H9 (cell line): ENCODE measurements around the gene PDE4B. TPM values are rescaled to one million over a fixed set of nuclear protein-coding genes. Genes with fewer than 3 reads are reported as not detected.
"Not testable (repeated sequence)": the region's sequence is repeated elsewhere in the genome, so short reads cannot be mapped to it uniquely, and the experiment has no call there.

Experiments
- DNase-seq: peaks from one replicate; pipeline ENCODE4 v3.0.0-alpha.2; 2017
- H2AFZ ChIP-seq: one replicate; pipeline ENCODE4 v1.6.1; 2013; ENCODE audit warnings: mild to moderate bottlenecking, low read length, control low read depth, moderate library complexity
- H2AK5ac ChIP-seq: 2 replicates; pipeline ENCODE4 v1.6.1; 2013; ENCODE audit warnings: low read length, control low read depth, mixed read lengths; ENCODE audit not compliant: insufficient read length
- H2BK120ac ChIP-seq: one replicate; pipeline ENCODE4 v1.6.1; 2013; ENCODE audit warnings: low read depth, mild to moderate bottlenecking, low read length, control low read depth, inconsistent platforms; ENCODE audit not compliant: poor library complexity, severe bottlenecking
- H2BK12ac ChIP-seq: 2 replicates; pipeline ENCODE4 v1.6.1; 2013; ENCODE audit warnings: low read length, control low read depth, mixed read lengths, low read depth; ENCODE audit not compliant: insufficient read length
- H2BK15ac ChIP-seq: 2 replicates; pipeline ENCODE4 v1.6.1; 2013; ENCODE audit warnings: low read depth, low read length, control low read depth
- H2BK20ac ChIP-seq: one replicate; pipeline ENCODE4 v1.6.1; 2013; ENCODE audit warnings: low read depth, mild to moderate bottlenecking, low read length, control low read depth, inconsistent platforms; ENCODE audit not compliant: poor library complexity, severe bottlenecking
- H2BK5ac ChIP-seq: 2 replicates; pipeline ENCODE4 v1.6.1; 2013; ENCODE audit warnings: low read length, control low read depth, mixed read lengths; ENCODE audit not compliant: insufficient read length
- H3K14ac ChIP-seq: 2 replicates; pipeline ENCODE4 v1.6.1; 2013; ENCODE audit warnings: low read length, control low read depth; ENCODE audit not compliant: insufficient read depth
- H3K18ac ChIP-seq: 2 replicates; pipeline ENCODE4 v1.6.1; 2013; ENCODE audit warnings: low read depth, mild to moderate bottlenecking, mixed read lengths, low read length, control low read depth; ENCODE audit not compliant: insufficient read length
- H3K23ac ChIP-seq: 2 replicates; pipeline ENCODE4 v1.6.1; 2013; ENCODE audit warnings: low read length, control low read depth, mixed read lengths, low read depth; ENCODE audit not compliant: insufficient read length
- H3K23me2 ChIP-seq: 2 replicates; pipeline ENCODE4 v1.6.1; 2013; ENCODE audit warnings: low read depth, mild to moderate bottlenecking, mixed read lengths, low read length, control low read depth; ENCODE audit not compliant: insufficient read length, poor library complexity, severe bottlenecking
- H3K27ac ChIP-seq: 2 replicates; pipeline ENCODE4 v1.5.1; 2013; ENCODE audit warnings: low read length, control low read depth, mixed read lengths, low read depth; ENCODE audit not compliant: insufficient read length
- H3K27me3 ChIP-seq: 2 replicates; pipeline ENCODE4 v1.6.1; 2013; ENCODE audit warnings: low read length, control low read depth, inconsistent platforms; ENCODE audit not compliant: insufficient read depth
- H3K4ac ChIP-seq: 2 replicates; pipeline ENCODE4 v1.6.1; 2013; ENCODE audit warnings: low read depth, mild to moderate bottlenecking, control low read depth, inconsistent platforms, low read length, moderate library complexity
- H3K4me1 ChIP-seq: 2 replicates; pipeline ENCODE4 v1.6.1; 2013; ENCODE audit warnings: low read length, control low read depth, inconsistent platforms; ENCODE audit not compliant: insufficient read depth
- H3K4me2 ChIP-seq: 2 replicates; pipeline ENCODE4 v1.6.1; 2013; ENCODE audit warnings: low read length, control low read depth, mixed read lengths; ENCODE audit not compliant: insufficient read length, insufficient read depth
- H3K56ac ChIP-seq: 2 replicates; pipeline ENCODE4 v1.6.1; 2013; ENCODE audit warnings: low read depth, mild to moderate bottlenecking, mixed read lengths, low read length, control low read depth; ENCODE audit not compliant: insufficient read length
- H3K79me1 ChIP-seq: 2 replicates; pipeline ENCODE4 v1.6.1; 2013; ENCODE audit warnings: low read depth, mild to moderate bottlenecking, moderate library complexity, low read length, control low read depth, inconsistent platforms; ENCODE audit not compliant: insufficient read depth, poor library complexity, severe bottlenecking
- H3K79me2 ChIP-seq: 2 replicates; pipeline ENCODE4 v1.6.1; 2013; ENCODE audit warnings: low read length, control low read depth, inconsistent platforms; ENCODE audit not compliant: insufficient read depth
- H3K9ac ChIP-seq: 2 replicates; pipeline ENCODE4 v1.6.1; 2013; ENCODE audit warnings: low read length, control low read depth, mixed read lengths; ENCODE audit not compliant: insufficient read length; ENCODE audit errors: extremely low read depth
- H3K9me3 ChIP-seq: one replicate; pipeline ENCODE4 v1.6.1; 2013; ENCODE audit warnings: low read depth, low read length, inconsistent platforms; ENCODE audit not compliant: control insufficient read depth
- H3T11ph ChIP-seq: one replicate; pipeline ENCODE4 v1.6.1; 2013; ENCODE audit warnings: mild to moderate bottlenecking, low read length, control low read depth, inconsistent platforms
- H4K20me1 ChIP-seq: one replicate; pipeline ENCODE4 v1.6.1; 2013; ENCODE audit not compliant: control insufficient read depth, insufficient read length, insufficient read depth
- H4K5ac ChIP-seq: 2 replicates; pipeline ENCODE4 v1.6.1; 2013; ENCODE audit warnings: low read depth, mild to moderate bottlenecking, mixed read lengths, low read length, control low read depth; ENCODE audit not compliant: insufficient read length
- H4K8ac ChIP-seq: replicated peaks from 2 replicates; pipeline ENCODE4 v1.6.1; 2013; ENCODE audit warnings: low read length, control low read depth, mixed read lengths, low read depth; ENCODE audit not compliant: insufficient read length
- H4K91ac ChIP-seq: 2 replicates; pipeline ENCODE4 v1.6.1; 2013; ENCODE audit warnings: low read depth, mild to moderate bottlenecking, moderate library complexity, mixed read lengths, low read length, control low read depth; ENCODE audit not compliant: insufficient read length
- H3K27ac Mint-ChIP-seq, 3 experiments: 2 replicates in 2 of 3; 3 replicates in 1 of 3; pipeline ENCODE4 v1.8.0; 2020 to 2021; ENCODE audit warnings: mixed read lengths in 3 of 3, mild to moderate bottlenecking in 1 of 3, moderate library complexity in 1 of 3
- H3K27me3 Mint-ChIP-seq: 2 replicates; pipeline ENCODE4 v1.8.0; 2021; ENCODE audit warnings: low read depth, mild to moderate bottlenecking, moderate library complexity, mixed read lengths
- H3K36me3 Mint-ChIP-seq, 3 experiments: 2 replicates in 2 of 3; 3 replicates in 1 of 3; pipeline ENCODE4 v1.8.0; 2020 to 2021; ENCODE audit warnings: low read depth in 3 of 3, mixed read lengths in 3 of 3; ENCODE audit not compliant: insufficient read depth in 1 of 3
- H3K4me1 Mint-ChIP-seq, 2 experiments: 2 replicates each; pipeline ENCODE4 v1.8.0; 2020; ENCODE audit warnings: mixed read lengths in 2 of 2
- H3K4me3 Mint-ChIP-seq, 2 experiments: 2 replicates in 1 of 2; 3 replicates in 1 of 2; pipeline ENCODE4 v1.8.0; 2020 to 2021; ENCODE audit warnings: mild to moderate bottlenecking in 2 of 2, mixed read lengths in 2 of 2, moderate library complexity in 1 of 2
- H3K9me3 Mint-ChIP-seq, 2 experiments: 2 replicates in 1 of 2; 3 replicates in 1 of 2; pipeline ENCODE4 v1.8.0; 2020; ENCODE audit warnings: mild to moderate bottlenecking in 2 of 2, mixed read lengths in 2 of 2, moderate library complexity in 1 of 2
- WGBS: extraction: QIAGEN DNeasy Blood & Tissue Kit; methylation state at CpG from one replicate; pipeline ENCODE4 v1.1.7; 2013; ENCODE audit warnings: missing lambda C conversion rate, low lambda C conversion rate, mixed read lengths; ENCODE audit not compliant: insufficient read length; ENCODE audit errors: extremely low coverage; 5-methylcytosine and 5-hydroxymethylcytosine counted together
- total RNA-seq: library from RNA; stranded (reverse); gene quantifications from 2 replicates; pipeline ENCODE4 v1.2.1, GENCODE V29; 2021
- TF ChIP-seq, protein P1 (sequence below): fragments of 200-600 bp; sonication (generic); conservative IDR thresholded peaks from 3 replicates; pipeline ENCODE4 v1.8.0; 2021; ENCODE audit warnings: antibody characterized with exemption, mild to moderate bottlenecking

Gene PDE4B
- total RNA-seq, 1 experiment from 2014 or later: 19.8 TPM

- Histone ChIP-seq H2BK20ac (no peak overlapping the region), H4K91ac (no peak overlapping the region), H2BK15ac (no peak overlapping the region), H3K79me2 (no peaks in the 10 kb centered on the region), H2BK12ac (no peak overlapping the region), H2AK5ac (no peak overlapping the region), H4K20me1 (no peaks in the 10 kb centered on the region), H3K23me2 (no peaks in the 10 kb centered on the region), H2BK5ac (no peak overlapping the region), H3K14ac (no peak overlapping the region), H4K5ac (no peak overlapping the region), H3K9me3 (no peaks in the 10 kb centered on the region), H3K4me1 (no peaks in the 10 kb centered on the region; the same call in 1 of the 2 replicates), H2AFZ (no peak overlapping the region), H2BK120ac (no peak overlapping the region), H3K27me3 (no peaks in the 10 kb centered on the region), H3K27ac (no peak overlapping the region), H3K4ac (no peak overlapping the region), H3K79me1 (no peaks in the 10 kb centered on the region), H4K8ac (no peak overlapping the region), H3K23ac (no peak overlapping the region), H3K4me2 (no peak overlapping the region), H3T11ph (no peak overlapping the region), H3K9ac (no peak overlapping the region), H3K18ac (no peak overlapping the region), H3K56ac (no peak overlapping the region)
- H3K4me1 Mint-ChIP-seq: peaks cover 7 to 10% of the 10 kb centered on the region in 2 experiments
- H3K27me3 Mint-ChIP-seq: no peaks in the 10 kb centered on the region
- TF ChIP-seq, protein P1, sequence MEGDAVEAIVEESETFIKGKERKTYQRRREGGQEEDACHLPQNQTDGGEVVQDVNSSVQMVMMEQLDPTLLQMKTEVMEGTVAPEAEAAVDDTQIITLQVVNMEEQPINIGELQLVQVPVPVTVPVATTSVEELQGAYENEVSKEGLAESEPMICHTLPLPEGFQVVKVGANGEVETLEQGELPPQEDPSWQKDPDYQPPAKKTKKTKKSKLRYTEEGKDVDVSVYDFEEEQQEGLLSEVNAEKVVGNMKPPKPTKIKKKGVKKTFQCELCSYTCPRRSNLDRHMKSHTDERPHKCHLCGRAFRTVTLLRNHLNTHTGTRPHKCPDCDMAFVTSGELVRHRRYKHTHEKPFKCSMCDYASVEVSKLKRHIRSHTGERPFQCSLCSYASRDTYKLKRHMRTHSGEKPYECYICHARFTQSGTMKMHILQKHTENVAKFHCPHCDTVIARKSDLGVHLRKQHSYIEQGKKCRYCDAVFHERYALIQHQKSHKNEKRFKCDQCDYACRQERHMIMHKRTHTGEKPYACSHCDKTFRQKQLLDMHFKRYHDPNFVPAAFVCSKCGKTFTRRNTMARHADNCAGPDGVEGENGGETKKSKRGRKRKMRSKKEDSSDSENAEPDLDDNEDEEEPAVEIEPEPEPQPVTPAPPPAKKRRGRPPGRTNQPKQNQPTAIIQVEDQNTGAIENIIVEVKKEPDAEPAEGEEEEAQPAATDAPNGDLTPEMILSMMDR: no peak
- no peak overlapping the region for H3K4me3 Mint-ChIP-seq
- WGBS: no CpG with 5 or more reads among the region's 1 CpG
- DNase-seq: no peak
- H3K9me3 Mint-ChIP-seq: no peaks in the 10 kb centered on the region
- H3K36me3 Mint-ChIP-seq: no peaks in the 10 kb centered on the region
- H3K27ac Mint-ChIP-seq: no peak overlapping the region
These were observed 527.5 kb downstream of the PDE4B start for GRCh38 chr1:66320231-66320630.

DNA sequence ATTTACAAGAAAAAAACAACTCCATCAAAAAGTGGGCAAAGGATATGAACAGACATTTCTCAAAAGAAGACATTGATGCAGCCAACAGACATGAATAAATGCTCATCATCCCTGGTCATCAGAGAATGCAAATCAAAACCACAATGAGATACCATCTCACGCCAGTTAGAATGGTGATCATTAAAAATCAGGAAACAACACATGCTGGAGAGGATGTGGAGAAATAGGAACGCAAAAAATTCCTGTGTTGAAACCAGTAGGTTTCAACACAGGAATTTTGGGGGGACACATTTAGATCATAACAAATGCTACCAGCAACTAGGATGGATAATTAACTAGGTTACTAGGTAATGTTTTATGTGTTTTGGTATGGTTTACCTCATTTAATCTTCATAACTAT lies 529.8 kb downstream of the PDE4B start:
- H4K5ac ChIP-seq, H3K23me2 ChIP-seq, H3K4ac ChIP-seq, H3K79me2 ChIP-seq, H4K8ac ChIP-seq, H3K27ac ChIP-seq, H2BK5ac ChIP-seq, H3K4me3 Mint-ChIP-seq, H2AFZ ChIP-seq, DNase-seq, H3K56ac ChIP-seq, H3K4me2 ChIP-seq, H3K14ac ChIP-seq, H4K20me1 ChIP-seq, H3T11ph ChIP-seq, H4K91ac ChIP-seq, H3K9me3 Mint-ChIP-seq, H3K27ac Mint-ChIP-seq, H3K23ac ChIP-seq, H2BK15ac ChIP-seq, H3K9ac ChIP-seq, H2BK12ac ChIP-seq, H3K4me1 Mint-ChIP-seq, H3K36me3 Mint-ChIP-seq, H3K79me1 ChIP-seq, H3K27me3 ChIP-seq, H2AK5ac ChIP-seq, H2BK20ac ChIP-seq, H3K9me3 ChIP-seq, H3K18ac ChIP-seq, H2BK120ac ChIP-seq, H3K27me3 Mint-ChIP-seq, H3K4me1 ChIP-seq: not testable (repeated sequence)
- no CpG with 5 or more reads among the region's 2 CpGs for WGBS
